GM19397 (cell line): ENCODE results near the gene RNH1.

Experiments
- ATAC-seq: cut with Tn5 transposase; IDR thresholded peaks from one replicate; pipeline ENCODE4 v1.9.1; 2021; ENCODE audit warnings: mild to moderate bottlenecking, moderate library complexity; ENCODE audit not compliant: unreplicated experiment

Gene RNH1

DNA sequence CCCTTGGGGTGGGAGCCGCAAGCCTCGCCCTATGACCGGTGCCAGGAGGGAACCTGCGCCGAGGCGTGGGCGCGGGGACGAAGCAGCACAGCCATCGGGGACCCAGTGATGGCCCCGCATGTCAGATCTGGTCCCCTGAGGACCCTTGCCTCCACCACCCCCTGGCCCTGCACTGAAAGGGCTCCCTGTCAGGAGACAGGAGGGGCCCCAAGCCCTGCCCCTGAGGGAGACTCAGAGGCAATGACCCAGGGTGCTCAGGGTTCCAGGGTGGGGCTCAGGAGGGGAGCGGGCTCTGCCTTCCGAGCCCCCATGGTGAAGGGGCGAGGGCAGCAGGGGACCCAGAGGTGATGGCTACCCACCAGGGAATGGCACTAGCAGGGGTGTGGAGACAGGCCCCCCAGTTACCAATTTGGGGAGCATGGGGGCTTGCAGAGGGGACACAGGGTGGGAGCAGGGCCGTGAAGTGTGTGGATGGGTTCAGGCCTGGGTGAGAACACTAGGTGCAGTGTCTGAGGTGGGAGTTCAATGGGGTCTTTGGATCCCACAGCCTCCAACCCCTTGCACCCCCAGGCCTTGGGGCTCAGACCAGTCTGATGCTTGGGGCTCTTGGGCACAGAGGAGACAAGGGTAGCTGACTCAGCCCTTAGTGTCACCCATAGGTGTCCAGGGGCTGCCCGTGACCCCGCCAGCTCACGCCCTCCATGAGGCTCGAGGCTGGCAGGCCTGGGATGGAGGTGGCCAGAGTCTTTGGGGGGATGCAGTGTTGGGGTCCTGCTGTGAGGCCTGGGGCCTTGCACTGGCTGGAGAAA is 30.8 kb upstream of the RNH1 start:
- no peak for ATAC-seq

DNA sequence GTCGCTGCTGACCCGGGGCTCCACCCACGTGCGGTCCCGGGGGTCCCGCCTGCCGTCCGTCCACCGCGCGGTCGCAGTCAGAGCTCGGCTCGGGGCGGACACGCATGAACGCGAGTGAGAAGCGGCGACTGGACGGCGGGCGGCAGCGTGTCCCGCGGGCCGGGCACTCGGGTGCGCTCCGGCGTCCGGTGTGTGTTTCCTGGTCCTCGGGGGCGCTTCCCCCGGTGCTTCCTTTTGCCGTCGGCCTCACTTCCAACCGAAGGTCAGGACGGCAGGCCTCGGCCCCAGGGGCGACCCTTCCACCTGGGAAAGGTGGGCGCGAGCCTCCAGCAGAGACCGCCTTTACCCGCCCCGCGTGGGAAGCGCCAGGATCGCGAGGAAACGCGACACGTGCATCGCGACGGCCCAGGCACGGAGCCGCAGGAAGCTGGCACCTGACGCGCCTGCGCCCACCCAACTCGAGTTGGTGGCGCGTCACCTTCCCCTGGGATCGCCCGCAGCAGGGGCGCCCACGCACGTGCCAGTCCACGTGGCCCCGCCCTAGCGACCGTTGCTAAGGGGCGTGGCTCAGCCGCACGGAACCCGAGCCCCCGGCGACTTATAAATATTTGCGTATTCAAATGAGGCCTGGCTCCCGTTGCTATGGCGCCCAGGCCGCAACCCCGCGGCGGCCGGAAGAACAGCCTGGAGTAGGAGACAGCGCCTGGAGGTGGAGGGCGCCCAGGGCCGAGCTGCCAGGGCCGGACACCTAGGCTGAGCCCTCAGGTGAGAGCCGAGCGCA is 30.0 kb upstream of the RNH1 start, which contains the start of gene LRRC56:
Gene LRRC56, plus strand, starts transcription at position 687 of the 781 bp plus-strand sequence. CDS start 3,158 bp downstream, outside the sequence.
- ATAC-seq = peak; percentile 43

DNA sequence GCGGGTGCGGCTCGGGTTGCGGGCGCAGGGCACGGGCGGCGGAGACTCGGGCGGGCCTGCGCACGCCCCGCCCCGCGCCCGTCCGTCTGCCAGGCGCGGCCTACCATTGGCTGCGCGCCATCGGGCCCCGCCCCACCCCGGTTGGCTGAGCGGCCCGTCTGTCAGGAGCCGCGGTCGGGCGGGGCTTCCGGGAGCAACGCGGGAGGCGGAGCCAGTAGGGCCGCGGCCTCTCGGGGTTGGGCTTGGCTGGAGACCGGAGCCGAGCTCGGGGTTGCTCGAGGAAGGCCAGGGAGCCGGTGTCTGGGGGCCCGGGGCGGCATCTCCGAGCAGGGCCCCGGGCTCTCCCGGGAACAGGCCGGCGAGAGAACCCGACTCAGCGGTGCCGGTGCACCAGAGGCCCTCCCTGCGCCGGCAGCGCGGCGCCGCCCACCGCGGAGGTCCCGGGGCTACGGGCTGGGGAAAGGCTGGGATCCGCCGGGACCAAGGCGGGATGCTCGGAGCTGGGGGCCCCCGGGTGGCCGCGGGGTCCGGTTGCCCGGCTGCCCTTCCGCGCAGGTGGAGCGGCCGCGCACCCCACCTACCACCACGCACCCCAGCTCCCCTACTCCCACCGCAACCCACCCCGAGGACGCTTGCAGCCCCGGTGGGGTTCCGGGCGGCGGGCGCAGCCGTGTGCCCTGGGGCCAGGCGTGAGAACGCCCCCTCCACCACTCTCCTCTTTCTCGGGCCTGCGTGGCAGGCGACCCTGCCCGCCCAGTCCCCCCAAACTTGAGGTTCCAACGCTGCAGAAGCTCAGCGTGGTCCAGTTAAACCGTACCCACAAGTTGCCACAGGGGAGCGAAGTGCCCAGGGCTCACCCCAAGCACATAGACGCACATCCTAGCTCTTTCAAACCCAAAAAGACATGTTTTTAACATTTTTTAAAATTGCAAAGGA is 28.7 kb upstream of the RNH1 start, which contains the start of gene HRAS:
Gene HRAS, minus strand, starts transcription at position 58 of the 936 bp plus-strand sequence.
- ATAC-seq = peak; percentile 71

DNA sequence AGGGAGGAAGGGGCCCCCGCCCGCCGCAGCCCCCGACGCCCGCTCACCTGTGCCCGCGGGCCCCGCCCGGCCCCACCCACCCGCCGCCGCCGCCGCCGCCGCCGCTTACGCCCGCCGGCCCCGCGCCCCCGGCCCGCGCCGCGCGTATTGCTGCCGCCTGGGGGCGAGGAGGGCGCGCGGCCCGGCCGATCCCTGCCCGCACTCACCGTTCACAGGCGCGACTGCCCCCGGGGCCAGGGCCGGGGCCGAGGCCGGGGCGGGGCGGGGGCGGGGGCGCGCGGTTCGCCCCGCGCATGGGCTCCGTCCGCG is 28.1 kb upstream of the RNH1 start:
- ATAC-seq = no peak

- ATAC-seq = no peak
Observed at GRCh38 chr11:534396-535209, 27.6 kb upstream of the RNH1 start.

DNA sequence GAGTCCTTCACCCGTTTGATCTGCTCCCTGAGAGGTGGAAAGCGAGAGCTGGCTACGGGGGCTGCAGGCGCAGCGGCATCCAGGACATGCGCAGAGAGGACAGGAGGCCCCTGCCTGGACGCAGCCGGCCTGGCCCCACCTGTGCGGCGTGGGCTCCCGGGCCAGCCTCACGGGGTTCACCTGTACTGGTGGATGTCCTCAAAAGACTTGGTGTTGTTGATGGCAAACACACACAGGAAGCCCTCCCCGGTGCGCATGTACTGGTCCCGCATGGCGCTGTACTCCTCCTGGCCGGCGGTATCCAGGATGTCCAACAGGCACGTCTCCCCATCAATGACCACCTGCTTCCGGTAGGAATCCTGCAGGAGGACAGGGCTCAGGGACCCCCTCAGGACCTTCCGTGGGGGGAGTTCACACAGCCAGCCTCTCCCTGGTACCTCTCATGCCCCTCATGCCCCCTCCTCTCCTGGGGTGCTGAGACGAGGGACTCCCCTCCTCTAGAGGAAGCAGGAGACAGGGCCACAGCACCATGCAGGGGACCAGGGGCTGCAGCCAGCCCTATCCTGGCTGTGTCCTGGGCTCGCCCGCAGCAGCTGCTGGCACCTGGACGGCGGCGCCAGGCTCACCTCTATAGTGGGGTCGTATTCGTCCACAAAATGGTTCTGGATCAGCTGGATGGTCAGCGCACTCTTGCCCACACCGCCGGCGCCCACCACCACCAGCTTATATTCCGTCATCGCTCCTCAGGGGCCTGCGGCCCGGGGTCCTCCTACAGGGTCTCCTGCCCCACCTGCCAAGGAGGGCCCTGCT is 26.7 kb upstream of the RNH1 start:
- ATAC-seq = no peak

DNA sequence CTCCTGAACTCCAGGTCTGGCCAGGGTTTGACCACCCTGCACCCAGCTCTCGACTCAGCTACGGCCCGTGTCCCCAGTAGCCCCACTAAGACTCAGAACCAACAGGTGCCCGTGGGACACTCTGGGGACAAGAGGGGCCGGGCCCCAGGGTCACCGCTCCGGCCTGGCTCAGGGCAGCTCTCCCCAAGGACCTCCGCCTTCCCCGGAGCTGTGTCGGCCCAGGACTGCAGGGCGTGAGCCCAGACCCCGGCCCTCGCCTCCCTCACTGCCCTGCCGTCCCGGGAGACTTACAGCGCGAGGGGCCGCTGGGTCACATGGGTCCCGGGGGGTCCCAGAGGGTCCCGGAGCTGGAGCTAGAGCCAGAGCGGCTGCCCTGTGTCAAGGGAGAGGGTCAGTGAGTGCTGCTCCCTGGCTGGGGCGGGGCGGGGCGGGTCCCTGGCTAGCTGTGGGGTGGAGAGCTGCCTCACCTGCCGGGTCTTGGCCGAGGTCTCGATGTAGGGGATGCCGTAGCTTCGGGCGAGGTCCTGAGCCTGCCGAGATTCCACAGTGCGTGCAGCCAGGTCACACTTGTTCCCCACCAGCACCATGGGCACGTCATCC is 26.0 kb upstream of the RNH1 start:
- ATAC-seq = no peak

GRCh38 chr11:532527-532985 is 25.5 kb upstream of the RNH1 start:
- no peak for ATAC-seq

- ATAC-seq = no peak
Observed at GRCh38 chr11:531919-532526, 25.0 kb upstream of the RNH1 start.

DNA sequence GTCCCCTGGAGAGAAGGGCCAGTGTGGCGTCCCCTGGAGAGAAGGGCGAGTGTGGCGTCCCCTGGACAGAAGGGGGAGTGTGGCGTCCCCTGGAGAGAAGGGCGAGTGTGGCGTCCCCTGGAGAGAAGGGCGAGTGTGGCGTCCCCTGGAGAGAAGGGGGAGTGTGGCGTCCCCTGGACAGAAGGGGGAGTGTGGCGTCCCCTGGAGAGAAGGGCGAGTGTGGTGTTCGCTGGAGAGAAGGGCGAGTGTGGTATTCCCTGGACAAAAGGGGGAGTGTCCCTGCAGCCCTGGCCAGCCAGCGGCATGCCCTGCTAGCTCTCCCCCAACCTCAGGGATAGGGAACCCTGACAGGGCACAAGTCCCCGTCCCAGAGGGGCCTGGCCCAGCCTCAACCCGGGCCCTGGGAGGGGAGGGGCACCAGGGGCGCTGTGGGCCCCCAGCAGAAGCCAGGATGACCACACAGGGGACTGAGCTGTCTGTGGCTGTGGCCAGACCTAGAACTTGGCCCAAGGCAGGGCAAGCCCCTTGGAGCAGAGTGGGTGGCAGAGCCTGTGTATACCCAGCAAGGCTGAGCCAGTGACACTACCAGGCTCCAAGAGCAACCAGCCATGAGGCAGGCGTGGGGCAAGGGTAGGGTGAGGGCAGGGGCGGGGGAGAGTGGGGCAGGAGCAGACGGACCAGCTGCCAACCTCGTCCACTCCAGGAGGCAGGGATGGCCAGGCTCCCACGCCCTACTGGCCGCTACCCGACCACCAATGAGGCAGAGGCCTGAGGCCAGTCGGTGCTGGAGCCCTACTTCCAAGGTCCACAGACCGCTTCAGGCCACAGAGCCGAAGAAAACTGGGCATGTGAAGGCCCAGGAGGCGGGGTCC is 24.2 kb upstream of the RNH1 start:
- no peak for ATAC-seq

DNA sequence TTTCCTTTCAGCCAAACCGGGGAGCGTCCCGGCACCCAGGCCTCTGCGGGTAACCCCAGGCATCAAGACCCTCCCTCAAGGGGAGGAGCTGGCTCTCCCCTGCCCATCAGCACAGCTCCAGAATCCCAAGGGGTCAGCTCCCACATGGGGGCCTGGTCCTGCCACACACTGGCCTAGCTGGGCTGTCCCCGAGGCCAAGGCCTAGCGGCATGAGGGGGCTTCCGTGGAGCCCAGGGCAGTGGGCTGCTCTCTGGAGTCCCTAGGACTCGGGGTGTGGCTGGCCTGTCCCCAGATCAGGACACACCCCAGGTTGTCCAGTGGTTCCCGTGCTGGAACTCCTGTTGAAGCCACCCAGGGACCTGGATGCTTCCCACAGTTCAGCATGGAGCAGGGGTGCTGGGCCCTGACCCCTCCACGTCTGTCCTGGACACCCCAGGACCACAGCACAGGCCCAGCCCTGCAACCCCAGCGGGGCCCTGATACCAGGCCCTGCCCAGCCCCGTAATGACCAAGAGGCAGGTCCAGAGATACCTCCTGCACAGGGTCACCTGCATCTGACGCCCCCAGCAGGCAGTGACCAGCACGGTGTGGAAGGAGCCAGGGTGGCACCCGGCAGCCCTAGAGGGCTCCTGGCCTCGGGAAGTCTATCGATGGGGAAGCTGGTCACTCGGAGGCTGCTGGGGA is 22.8 kb upstream of the RNH1 start:
- ATAC-seq = no peak

DNA sequence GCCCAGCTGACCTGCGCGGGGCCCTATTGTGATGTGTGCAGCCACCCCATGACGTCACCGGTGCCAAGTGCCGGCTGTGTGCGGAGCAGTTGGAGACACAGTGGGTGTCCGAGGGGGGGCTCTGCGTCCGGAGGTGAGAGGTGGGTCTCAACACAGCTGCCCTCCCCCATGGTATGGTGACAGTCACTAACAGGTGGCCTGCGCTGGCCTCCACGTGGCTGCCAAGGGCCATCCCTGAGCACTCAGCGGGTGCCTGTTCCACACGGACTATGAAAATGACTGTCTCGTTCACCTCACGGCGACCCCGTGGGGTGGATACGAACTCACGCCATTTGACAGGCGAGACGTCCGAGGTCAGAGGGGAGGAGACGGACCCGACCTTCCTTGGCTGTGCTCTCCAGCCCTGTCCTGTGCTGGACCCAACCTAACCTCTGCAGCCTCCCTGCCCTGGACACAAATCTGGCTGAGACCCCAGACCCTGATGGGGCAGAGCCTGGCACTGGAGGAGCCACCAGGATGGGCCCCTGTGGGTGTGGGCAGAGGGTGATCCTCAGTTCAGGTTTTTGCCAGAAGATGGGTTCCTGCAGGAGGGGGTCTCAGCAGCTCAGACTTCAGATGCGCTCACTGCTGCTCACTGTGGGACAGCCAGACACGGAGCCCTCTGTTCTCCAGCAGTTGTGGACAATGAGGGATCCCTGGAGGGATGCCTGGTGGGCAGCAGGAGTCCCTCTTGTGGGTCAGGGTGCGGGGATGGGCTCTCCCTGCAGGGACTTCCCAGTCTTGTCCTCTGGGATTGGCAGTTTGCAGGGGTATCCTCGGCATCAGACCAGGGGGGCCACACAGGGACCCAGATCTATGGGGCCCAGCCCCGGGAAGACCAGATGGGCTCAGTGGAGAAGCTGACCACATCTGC is 22.0 kb upstream of the RNH1 start:
- ATAC-seq = no peak

GRCh38 chr11:528166-528814 is 21.2 kb upstream of the RNH1 start:
- no peak for ATAC-seq

- no peak for ATAC-seq
Observed at GRCh38 chr11:526192-526591, 19.1 kb upstream of the RNH1 start.

DNA sequence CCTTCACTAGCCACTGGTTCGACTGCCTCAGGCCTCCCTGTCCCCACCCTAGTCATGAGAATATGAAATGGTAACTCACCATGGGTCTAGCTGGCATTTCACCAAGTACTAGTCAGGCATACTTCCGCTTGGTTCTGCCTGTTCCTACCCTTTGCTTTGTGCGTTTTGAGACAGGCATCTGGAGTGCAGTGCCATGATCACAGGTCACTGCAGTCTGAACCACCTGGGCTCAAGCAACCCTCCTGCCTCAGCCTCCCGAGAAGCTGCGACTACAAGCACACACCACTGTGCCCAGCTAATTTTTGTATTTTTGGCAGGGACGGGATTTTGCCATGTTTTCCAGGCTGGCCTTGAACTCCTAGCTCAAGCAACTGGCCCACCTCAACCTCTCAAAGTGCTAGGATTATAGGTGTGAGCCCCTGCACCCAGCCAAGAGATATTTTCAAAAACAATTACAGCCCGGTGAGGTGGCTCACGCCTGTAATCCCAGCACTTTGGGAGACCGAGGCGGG is 14.2 kb upstream of the RNH1 start:
- ATAC-seq = no peak
